CD4-positive, alpha-beta T cell treated with Interferon gamma for 1 hour (primary cell): ENCODE data around the gene SVBP.
"Not testable (repeated sequence)": the region's sequence is repeated elsewhere in the genome, so short reads cannot be mapped to it uniquely, and the experiment has no call there.

Experiments
- DNase-seq: peaks from one replicate; pipeline ENCODE4 v3.0.0-alpha.2; 2020

Gene SVBP

GRCh38 chr1:42841010-42841409 is 23.8 kb upstream of the SVBP start:
- no peak for DNase-seq

- no peak for DNase-seq
Measured at GRCh38 chr1:42838482-42839190, 21.4 kb upstream of the SVBP start.

GRCh38 chr1:42837709-42838108 is 20.5 kb upstream of the SVBP start:
- DNase-seq: no peak

- no peak for DNase-seq
Measured at GRCh38 chr1:42835422-42835821, 18.2 kb upstream of the SVBP start.

- no peak for DNase-seq
Measured at GRCh38 chr1:42834803-42835202, 17.6 kb upstream of the SVBP start.

- no peak for DNase-seq
Measured at GRCh38 chr1:42833981-42834380, 16.8 kb upstream of the SVBP start.

- DNase-seq: no peak
Measured at GRCh38 chr1:42832641-42833240, 15.5 kb upstream of the SVBP start.

GRCh38 chr1:42831273-42831672 is 14.1 kb upstream of the SVBP start:
- no peak for DNase-seq

- DNase-seq: no peak
Measured at GRCh38 chr1:42830631-42831030, 13.4 kb upstream of the SVBP start.

GRCh38 chr1:42825036-42825851 is 8.0 kb upstream of the SVBP start:
- no peak for DNase-seq

- DNase-seq: no peak
Measured at GRCh38 chr1:42824481-42825035, 7.4 kb upstream of the SVBP start.

GRCh38 chr1:42822800-42823392 is 5.7 kb upstream of the SVBP start:
- DNase-seq: no peak

- no peak for DNase-seq
Measured at GRCh38 chr1:42821690-42822089, 4.5 kb upstream of the SVBP start.

- DNase-seq: no peak
Measured at GRCh38 chr1:42820813-42821212, 3.6 kb upstream of the SVBP start.

GRCh38 chr1:42817976-42818375 is 779 bp upstream of the SVBP start:
- DNase-seq: no peak

GRCh38 chr1:42817440-42817767 is 207 bp upstream of the SVBP start:
- no peak for DNase-seq

- no peak for DNase-seq
Measured at GRCh38 chr1:42815941-42816584, 1.1 kb downstream of the SVBP start.

- not testable (repeated sequence) for DNase-seq
Measured at GRCh38 chr1:42814815-42815214, 2.4 kb downstream of the SVBP start.

GRCh38 chr1:42807056-42807668 is 10.0 kb downstream of the SVBP start:
- no peak for DNase-seq

GRCh38 chr1:42806593-42806992 is 10.6 kb downstream of the SVBP start:
- no peak for DNase-seq

GRCh38 chr1:42806171-42806570 is 11.0 kb downstream of the SVBP start:
- no peak for DNase-seq

GRCh38 chr1:42801832-42802473 is 15.2 kb downstream of the SVBP start:
- no peak for DNase-seq
